ENCODE measurements around the gene TMEM247.
A peak's percentile ranks its signal among the peaks of the same experiment; 100 is the strongest.

The TMEM247 gene

DNA sequence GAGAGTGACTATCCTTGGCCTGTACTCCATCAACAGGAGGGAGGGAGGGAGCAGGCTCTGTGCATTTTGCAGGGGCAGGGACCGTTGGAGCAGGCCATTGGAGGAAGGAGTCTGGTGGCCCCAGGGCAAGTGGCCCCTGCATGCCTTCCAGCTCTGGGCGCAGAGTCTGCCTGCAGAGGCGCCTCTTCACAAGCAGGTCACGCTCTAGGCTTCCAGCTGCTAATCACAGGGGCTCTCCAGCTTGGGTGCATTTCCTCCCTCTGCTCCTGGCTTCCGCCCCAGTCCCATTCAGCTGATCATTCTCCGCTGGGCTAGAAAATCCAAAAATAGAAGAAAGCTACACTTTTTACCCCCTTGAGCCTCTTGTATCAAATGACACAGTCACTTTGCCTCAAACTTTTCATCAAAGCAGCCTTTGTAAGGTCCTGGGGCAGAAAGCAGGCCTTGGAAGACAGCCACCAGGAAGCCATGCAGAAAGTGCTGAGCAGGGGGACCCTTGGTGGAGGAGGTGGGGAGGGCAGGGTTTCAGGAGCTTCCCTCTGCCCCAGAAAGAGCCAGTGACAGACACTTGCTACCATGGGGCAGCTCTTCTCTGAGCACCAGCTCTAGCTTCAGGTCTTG, 11.3 kb downstream of the TMEM247 start:
- in situ Hi-C loops (cut with MboI; ENCODE audit: low sequenced_read_pairs, unreplicated experiment) = no loop called here
- peak; percentile 70 for DNase-seq (ENCODE audit: low spot score)
- TF ChIP-seq, protein P1, sequence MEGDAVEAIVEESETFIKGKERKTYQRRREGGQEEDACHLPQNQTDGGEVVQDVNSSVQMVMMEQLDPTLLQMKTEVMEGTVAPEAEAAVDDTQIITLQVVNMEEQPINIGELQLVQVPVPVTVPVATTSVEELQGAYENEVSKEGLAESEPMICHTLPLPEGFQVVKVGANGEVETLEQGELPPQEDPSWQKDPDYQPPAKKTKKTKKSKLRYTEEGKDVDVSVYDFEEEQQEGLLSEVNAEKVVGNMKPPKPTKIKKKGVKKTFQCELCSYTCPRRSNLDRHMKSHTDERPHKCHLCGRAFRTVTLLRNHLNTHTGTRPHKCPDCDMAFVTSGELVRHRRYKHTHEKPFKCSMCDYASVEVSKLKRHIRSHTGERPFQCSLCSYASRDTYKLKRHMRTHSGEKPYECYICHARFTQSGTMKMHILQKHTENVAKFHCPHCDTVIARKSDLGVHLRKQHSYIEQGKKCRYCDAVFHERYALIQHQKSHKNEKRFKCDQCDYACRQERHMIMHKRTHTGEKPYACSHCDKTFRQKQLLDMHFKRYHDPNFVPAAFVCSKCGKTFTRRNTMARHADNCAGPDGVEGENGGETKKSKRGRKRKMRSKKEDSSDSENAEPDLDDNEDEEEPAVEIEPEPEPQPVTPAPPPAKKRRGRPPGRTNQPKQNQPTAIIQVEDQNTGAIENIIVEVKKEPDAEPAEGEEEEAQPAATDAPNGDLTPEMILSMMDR (IDR thresholded peaks at IDR 0.05; ENCODE audit: borderline replicate concordance, control extremely low read depth, extremely low read depth, insufficient read depth, missing control alignments) = peak; percentile 23

DNA sequence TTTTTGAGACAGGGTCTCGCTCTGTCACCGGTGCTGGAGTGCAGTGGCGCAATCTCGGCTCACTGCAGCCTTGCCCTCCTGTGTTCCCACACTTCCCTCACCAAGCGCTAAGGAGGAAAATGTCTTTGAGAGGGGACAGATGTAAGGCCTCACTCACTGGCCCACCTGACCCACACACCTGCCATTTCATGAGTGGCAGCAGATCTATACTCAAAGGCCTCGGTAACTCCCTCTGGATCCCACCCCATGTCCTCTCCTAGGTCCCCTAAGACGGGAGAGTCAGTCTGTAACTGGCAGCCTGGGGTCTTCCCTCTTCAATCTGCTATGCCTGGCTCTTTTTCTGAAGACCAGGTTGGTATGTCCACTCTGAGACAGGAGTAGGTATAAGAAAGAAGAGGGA, 12.9 kb downstream of the TMEM247 start:
- TF ChIP-seq, protein P1 (IDR thresholded peaks at IDR 0.05; ENCODE audit: borderline replicate concordance, control extremely low read depth, extremely low read depth, insufficient read depth, missing control alignments) = no peak
- in situ Hi-C loops (cut with MboI; ENCODE audit: low sequenced_read_pairs, unreplicated experiment) = no loop called here
- DNase-seq (ENCODE audit: low spot score) = no peak

DNA sequence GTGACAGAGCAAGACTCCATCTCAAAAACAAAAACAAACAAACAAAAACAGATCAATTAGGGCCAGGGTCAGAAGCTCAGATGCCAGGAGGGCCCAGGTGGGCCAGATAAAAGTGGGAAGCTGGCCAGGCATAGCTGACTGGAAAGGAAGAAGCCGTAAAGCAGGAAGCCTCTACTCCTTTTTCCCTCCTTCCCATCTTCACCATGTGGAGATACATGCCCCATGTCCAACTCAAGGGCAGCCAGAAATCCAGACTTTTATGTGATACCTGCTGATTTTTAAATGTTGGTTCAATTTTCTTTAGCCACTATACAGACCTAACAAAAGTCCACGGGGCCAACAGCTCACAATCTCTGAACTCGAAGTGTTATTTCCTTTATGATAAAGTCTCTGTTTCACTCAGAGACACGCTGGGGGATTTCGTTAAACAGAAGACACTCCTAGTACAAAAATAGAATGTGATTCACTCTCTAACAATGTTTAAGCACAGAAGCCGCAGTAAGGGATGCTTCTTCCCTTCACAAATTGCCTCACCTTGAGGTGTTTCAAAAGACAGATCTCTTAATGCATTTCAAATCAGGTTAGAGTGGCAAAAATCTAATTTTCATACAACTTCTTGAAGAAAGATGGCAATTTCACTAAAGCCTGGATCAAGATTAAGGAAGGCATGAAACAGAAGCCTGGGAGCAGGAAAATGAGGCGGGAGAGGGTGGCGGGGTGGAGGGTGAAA, 14.0 kb downstream of the TMEM247 start:
- DNase-seq (ENCODE audit: low spot score) = peak; percentile 79
- TF ChIP-seq, protein P1 (IDR thresholded peaks at IDR 0.05; ENCODE audit: borderline replicate concordance, control extremely low read depth, extremely low read depth, insufficient read depth, missing control alignments) = no peak
- in situ Hi-C loops (cut with MboI; ENCODE audit: low sequenced_read_pairs, unreplicated experiment) = no loop called here

DNA sequence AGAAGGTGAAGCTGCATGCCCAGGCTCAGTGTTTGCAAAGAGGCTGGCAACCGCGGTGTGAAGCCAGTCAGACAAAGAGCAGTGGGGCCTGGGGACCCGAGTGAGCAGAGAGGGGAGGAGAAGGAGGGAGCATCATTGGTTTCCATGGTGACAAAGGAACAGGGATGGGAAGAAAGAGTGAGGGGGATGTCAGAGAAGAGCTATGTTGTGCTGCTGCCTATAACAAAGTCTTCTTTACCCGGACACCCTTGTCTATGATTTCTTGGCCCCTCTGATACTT, 14.5 kb downstream of the TMEM247 start:
- TF ChIP-seq, protein P1 (IDR thresholded peaks at IDR 0.05; ENCODE audit: borderline replicate concordance, control extremely low read depth, extremely low read depth, insufficient read depth, missing control alignments) = no peak
- DNase-seq (ENCODE audit: low spot score) = no peak
- in situ Hi-C loops (cut with MboI; ENCODE audit: low sequenced_read_pairs, unreplicated experiment) = no loop called here

DNA sequence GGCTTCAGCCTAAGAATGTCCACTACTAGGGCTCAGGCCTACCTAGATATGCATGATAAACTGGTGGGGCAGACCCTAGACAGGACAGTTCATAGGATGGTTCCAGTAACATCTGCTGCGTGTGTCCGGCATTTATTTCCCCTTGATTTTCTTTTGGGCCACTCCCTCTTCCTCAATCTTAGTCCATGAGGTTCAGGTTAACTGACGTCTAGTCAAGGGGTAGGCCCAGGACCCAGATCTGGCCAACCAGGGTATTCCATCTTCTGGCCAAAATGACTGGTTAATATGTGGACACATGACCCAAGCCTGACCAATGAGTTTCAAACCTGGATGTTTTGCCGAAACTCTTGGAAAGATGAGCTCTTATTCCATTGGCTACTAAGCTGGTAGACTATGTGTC, 15.2 kb downstream of the TMEM247 start:
- TF ChIP-seq, protein P1 (IDR thresholded peaks at IDR 0.05; ENCODE audit: borderline replicate concordance, control extremely low read depth, extremely low read depth, insufficient read depth, missing control alignments) = no peak
- DNase-seq (ENCODE audit: low spot score) = no peak
- in situ Hi-C loops (cut with MboI; ENCODE audit: low sequenced_read_pairs, unreplicated experiment) = no loop called here

DNA sequence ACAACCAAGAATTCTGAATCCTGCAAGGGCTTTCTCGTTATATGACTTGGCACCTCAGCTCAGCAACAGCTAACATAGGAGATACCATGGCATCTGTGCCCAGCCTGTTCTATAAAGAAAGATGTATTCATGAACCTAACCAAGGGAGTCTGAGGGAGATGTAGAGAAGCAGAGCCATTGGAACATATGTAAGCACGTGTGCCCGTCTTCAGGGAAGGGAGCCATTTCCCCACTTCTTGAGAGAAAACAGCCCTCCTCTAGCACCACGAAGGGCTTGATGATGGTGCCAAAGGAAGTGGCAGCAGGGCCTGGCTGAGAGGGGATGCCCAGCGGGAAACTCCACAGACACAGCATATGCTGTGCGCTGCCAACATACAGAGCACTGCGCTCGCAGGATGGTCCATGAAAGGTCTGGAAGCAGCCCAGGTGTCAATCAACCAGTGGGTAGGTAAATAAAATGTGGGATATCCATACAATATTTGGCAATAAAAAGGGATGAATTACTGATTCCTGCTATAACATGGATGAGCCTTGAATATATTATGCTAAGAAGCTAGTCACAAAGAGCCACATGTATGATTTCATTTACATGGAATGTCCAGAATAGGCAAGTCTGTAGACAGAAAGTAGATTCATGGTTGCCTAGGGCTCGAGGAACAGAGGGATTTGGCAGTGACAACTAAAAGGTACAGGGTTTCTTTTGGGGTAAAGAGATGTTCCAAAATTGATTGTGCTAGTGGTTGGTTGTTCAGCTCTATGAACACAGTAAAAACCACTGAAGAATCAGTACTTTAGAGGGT, 16.1 kb downstream of the TMEM247 start:
- DNase-seq (ENCODE audit: low spot score) = no peak
- TF ChIP-seq, protein P1 (IDR thresholded peaks at IDR 0.05; ENCODE audit: borderline replicate concordance, control extremely low read depth, extremely low read depth, insufficient read depth, missing control alignments) = no peak
- in situ Hi-C loops (cut with MboI; ENCODE audit: low sequenced_read_pairs, unreplicated experiment) = no loop called here
